Osteoblast (primary cell): ENCODE data around the gene GRK2. TPM values are rescaled to one million over a fixed set of nuclear protein-coding genes. Genes with fewer than 3 reads are reported as not detected.
A peak's percentile ranks its signal among the peaks of the same experiment; 100 is the strongest.

Experiments used
- DNase-seq: peaks from one replicate; pipeline ENCODE4 v3.0.0; 2011; ENCODE audit warnings: low spot score, mixed read lengths; ENCODE audit not compliant: insufficient read length; ENCODE audit errors: missing footprints
- H2AFZ ChIP-seq: 2 replicates; pipeline ENCODE4 v1.6.0; 2011; ENCODE audit warnings: mild to moderate bottlenecking, low read length
- H3K27ac ChIP-seq: 2 replicates; pipeline ENCODE4 v1.5.1; 2011; ENCODE audit warnings: mild to moderate bottlenecking, low read depth, low read length, moderate library complexity
- H3K27me3 ChIP-seq: 2 replicates; pipeline ENCODE4 v1.6.0; 2012; ENCODE audit warnings: mild to moderate bottlenecking, control low read depth, inconsistent platforms, low read length, moderate library complexity; ENCODE audit not compliant: insufficient read depth
- H3K36me3 ChIP-seq: 2 replicates; pipeline ENCODE4 v1.5.1; 2011; ENCODE audit warnings: mild to moderate bottlenecking, low read length, control low read depth, moderate library complexity; ENCODE audit not compliant: insufficient read depth
- H3K4me1 ChIP-seq: 2 replicates; pipeline ENCODE4 v1.5.1; 2011; ENCODE audit warnings: mild to moderate bottlenecking, low read length, control low read depth, moderate library complexity; ENCODE audit not compliant: insufficient read depth
- H3K4me2 ChIP-seq: 2 replicates; pipeline ENCODE4 v1.6.0; 2011; ENCODE audit warnings: mild to moderate bottlenecking, low read length; ENCODE audit not compliant: insufficient read depth
- H3K4me3 ChIP-seq: fragments of 200-600 bp; sonication (generic); 3 replicates; pipeline ENCODE4 v1.5.1; 2012; ENCODE audit warnings: mild to moderate bottlenecking, low read length, inconsistent platforms; ENCODE audit not compliant: insufficient read depth
- H3K79me2 ChIP-seq: 2 replicates; pipeline ENCODE4 v1.6.0; 2012; ENCODE audit warnings: mild to moderate bottlenecking, low read length, control low read depth, inconsistent platforms; ENCODE audit not compliant: insufficient read depth
- H3K9me3 ChIP-seq: 2 replicates; pipeline ENCODE4 v1.5.1; 2011; ENCODE audit warnings: low read depth, low read length, control low read depth
- H4K20me1 ChIP-seq: 2 replicates; pipeline ENCODE4 v1.6.0; 2012; ENCODE audit warnings: mild to moderate bottlenecking, low read length, control low read depth; ENCODE audit not compliant: insufficient read depth
- total RNA-seq: library from RNA; depleted of rRNA; stranded (reverse); fragments of >200 nt; gene quantifications from 2 replicates; pipeline ENCODE4 v1.2.3, GENCODE V29; 2012
- TF ChIP-seq, protein P1 (sequence below): IDR thresholded peaks from 2 replicates; pipeline ENCODE4 v1.5.1; 2011; ENCODE audit warnings: mild to moderate bottlenecking, low read depth, low read length, moderate library complexity; ENCODE audit errors: extremely low read depth

Gene GRK2
- total RNA-seq, 1 donor: 21.4 TPM

- Histone ChIP-seq H3K27ac (no peak overlapping the region), H4K20me1 (no peaks in the 10 kb centered on the region), H3K79me2 (no peaks in the 10 kb centered on the region), H3K36me3 (peaks cover 11% of the 10 kb centered on the region), H3K4me1 (peaks cover 4% of the 10 kb centered on the region), H3K9me3 (no peaks in the 10 kb centered on the region), H3K4me3 (no peak overlapping the region), H2AFZ (no peak overlapping the region), H3K27me3 (no peaks in the 10 kb centered on the region), H3K4me2 (no peak overlapping the region)
- TF ChIP-seq, protein P1, sequence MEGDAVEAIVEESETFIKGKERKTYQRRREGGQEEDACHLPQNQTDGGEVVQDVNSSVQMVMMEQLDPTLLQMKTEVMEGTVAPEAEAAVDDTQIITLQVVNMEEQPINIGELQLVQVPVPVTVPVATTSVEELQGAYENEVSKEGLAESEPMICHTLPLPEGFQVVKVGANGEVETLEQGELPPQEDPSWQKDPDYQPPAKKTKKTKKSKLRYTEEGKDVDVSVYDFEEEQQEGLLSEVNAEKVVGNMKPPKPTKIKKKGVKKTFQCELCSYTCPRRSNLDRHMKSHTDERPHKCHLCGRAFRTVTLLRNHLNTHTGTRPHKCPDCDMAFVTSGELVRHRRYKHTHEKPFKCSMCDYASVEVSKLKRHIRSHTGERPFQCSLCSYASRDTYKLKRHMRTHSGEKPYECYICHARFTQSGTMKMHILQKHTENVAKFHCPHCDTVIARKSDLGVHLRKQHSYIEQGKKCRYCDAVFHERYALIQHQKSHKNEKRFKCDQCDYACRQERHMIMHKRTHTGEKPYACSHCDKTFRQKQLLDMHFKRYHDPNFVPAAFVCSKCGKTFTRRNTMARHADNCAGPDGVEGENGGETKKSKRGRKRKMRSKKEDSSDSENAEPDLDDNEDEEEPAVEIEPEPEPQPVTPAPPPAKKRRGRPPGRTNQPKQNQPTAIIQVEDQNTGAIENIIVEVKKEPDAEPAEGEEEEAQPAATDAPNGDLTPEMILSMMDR: no peak
- DNase-seq: no peak
These were observed 47.0 kb downstream of the GRK2 start for GRCh38 chr11:67313125-67313890.

GRCh38 chr11:67314218-67314617 lies 47.9 kb downstream of the GRK2 start:
- Histone ChIP-seq H3K4me2 (no peak overlapping the region), H2AFZ (no peak overlapping the region), H3K79me2 (no peaks in the 10 kb centered on the region), H3K4me1 (peaks cover 7% of the 10 kb centered on the region), H3K27ac (no peak overlapping the region), H3K4me3 (no peak overlapping the region), H4K20me1 (no peaks in the 10 kb centered on the region), H3K9me3 (no peaks in the 10 kb centered on the region), H3K36me3 (peaks cover 10% of the 10 kb centered on the region), H3K27me3 (no peaks in the 10 kb centered on the region)
- TF ChIP-seq, protein P1: no peak
- peak; percentile 60 for DNase-seq

GRCh38 chr11:67315325-67315909 lies 49.1 kb downstream of the GRK2 start:
- TF ChIP-seq, protein P1: no peak
- Histone ChIP-seq H3K27ac (no peak overlapping the region), H3K4me3 (no peak overlapping the region), H2AFZ (no peak overlapping the region), H3K79me2 (no peaks in the 10 kb centered on the region), H3K4me1 (peaks cover 7% of the 10 kb centered on the region), H3K27me3 (no peaks in the 10 kb centered on the region), H3K9me3 (no peaks in the 10 kb centered on the region), H3K36me3 (peaks cover 4% of the 10 kb centered on the region), H4K20me1 (no peaks in the 10 kb centered on the region), H3K4me2 (no peak overlapping the region)
- peak; percentile 68 for DNase-seq

DNA sequence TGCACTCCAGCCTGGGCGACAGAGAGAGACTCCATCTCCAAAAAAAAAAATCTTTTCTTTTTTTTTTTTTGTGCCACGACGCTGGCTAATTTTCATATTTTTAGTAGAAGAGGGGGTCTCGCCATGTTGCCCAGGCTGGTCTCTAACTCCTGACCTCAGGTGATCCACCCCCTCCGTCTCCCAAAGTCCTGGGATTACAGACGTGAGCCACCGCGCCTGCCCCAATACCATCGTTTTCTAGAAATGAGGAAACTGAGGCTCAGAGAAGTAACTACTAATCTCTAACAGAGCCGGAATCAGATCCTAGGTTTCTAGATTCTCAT lies 50.6 kb downstream of the GRK2 start:
- Histone ChIP-seq H3K4me1 (peaks cover 7% of the 10 kb centered on the region), H3K27ac (peak overlapping the region; percentile 67), H2AFZ (peak overlapping the region; percentile 98), H3K4me3 (peak overlapping the region; percentile 84), H3K79me2 (no peaks in the 10 kb centered on the region), H4K20me1 (no peaks in the 10 kb centered on the region), H3K9me3 (no peaks in the 10 kb centered on the region), H3K36me3 (no peaks in the 10 kb centered on the region), H3K4me2 (peak overlapping the region; percentile 90), H3K27me3 (no peaks in the 10 kb centered on the region)
- TF ChIP-seq, protein P1: no peak
- no peak for DNase-seq
